ENCODE measurements around the gene DLG1. TPM values are rescaled to one million over a fixed set of nuclear protein-coding genes. Genes with fewer than 3 reads are reported as not detected.

DLG1 gene
- total and polyA plus RNA-seq, 2 of the 4 experiments (the other 2 are of a cell fraction), result 21.2 to 57.7 TPM

GRCh38 chr3:197197334-197197733, 101.1 kb downstream of the DLG1 start:
- H3K36me3 ChIP-seq (ENCODE audit: control insufficient read depth, insufficient read depth, low read length), result no peaks in the 10 kb centered on the region
- H2AFZ ChIP-seq (replicated peaks; ENCODE audit: low read length, poor library complexity), result no peak overlapping the region
- H2AK9ac ChIP-seq (replicated peaks; ENCODE audit: low read depth, low read length, poor library complexity), result no peak overlapping the region
- H3K79me1 ChIP-seq (ENCODE audit: low read depth in 1 of 2, low read length in 2 of 2), result peaks cover 17 to 48% of the 10 kb centered on the region in 2 experiments
- no peak overlapping the region for H2AK5ac ChIP-seq (ENCODE audit: low read depth, low read length)
- dilution Hi-C loops (cut with HindIII; ENCODE audit: low sequenced_read_pairs, unreplicated experiment), result no loop called here
- no peak overlapping the region for H2BK20ac ChIP-seq (ENCODE audit: low read depth, low read length)
- H4K20me1 ChIP-seq (ENCODE audit: insufficient read depth, low read length), result peaks cover 23% of the 10 kb centered on the region
- H4K5ac ChIP-seq (ENCODE audit: low read depth, low read length), result no peak overlapping the region
- H3K4me3 ChIP-seq (ENCODE audit: insufficient read depth, low read depth, low read length), result no peak overlapping the region
- intact Hi-C loops (cut with micrococcal nuclease), result no loop called here
- no peak overlapping the region for H3K4me2 ChIP-seq (ENCODE audit: low read depth, low read length)
- TF ChIP-seq SMC3 (IDR thresholded peaks at IDR 0.05; ENCODE audit: low read depth, low read length), result no peak
- TF ChIP-seq, protein P1, sequence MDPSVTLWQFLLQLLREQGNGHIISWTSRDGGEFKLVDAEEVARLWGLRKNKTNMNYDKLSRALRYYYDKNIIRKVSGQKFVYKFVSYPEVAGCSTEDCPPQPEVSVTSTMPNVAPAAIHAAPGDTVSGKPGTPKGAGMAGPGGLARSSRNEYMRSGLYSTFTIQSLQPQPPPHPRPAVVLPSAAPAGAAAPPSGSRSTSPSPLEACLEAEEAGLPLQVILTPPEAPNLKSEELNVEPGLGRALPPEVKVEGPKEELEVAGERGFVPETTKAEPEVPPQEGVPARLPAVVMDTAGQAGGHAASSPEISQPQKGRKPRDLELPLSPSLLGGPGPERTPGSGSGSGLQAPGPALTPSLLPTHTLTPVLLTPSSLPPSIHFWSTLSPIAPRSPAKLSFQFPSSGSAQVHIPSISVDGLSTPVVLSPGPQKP (IDR thresholded peaks at IDR 0.05; ENCODE audit: borderline replicate concordance, low read depth, low read length), result no peak
- TF ChIP-seq MAZ (IDR thresholded peaks at IDR 0.05; ENCODE audit: borderline replicate concordance, low read depth, low read length), result no peak
- no peak for TF ChIP-seq BHLHE40 (IDR thresholded peaks at IDR 0.05; ENCODE audit: low read depth, low read length)
- no peak for TF ChIP-seq CHD1 (IDR thresholded peaks at IDR 0.05; ENCODE audit: low read depth, low read length)
- no peak for TF ChIP-seq MAFK (IDR thresholded peaks at IDR 0.05; ENCODE audit: low read depth, low read length)
- TF ChIP-seq CEBPB (IDR thresholded peaks at IDR 0.05; ENCODE audit: low read depth, low read length), result no peak
- TF ChIP-seq FOS (IDR thresholded peaks at IDR 0.05; ENCODE audit: low read depth, low read length), result no peak
- no peak overlapping the region for H4K8ac ChIP-seq (ENCODE audit: low read depth in 2 of 2, low read length in 2 of 2)
- no peak for ATAC-seq (ENCODE audit: low read depth)
- no peak overlapping the region for H3K27ac ChIP-seq (ENCODE audit: insufficient read depth, low read length)
- no peak overlapping the region for H2BK5ac ChIP-seq (ENCODE audit: low read depth, low read length, poor library complexity, severe bottlenecking)
- H3K56ac ChIP-seq (ENCODE audit: extremely low read depth, insufficient read depth, low read length), result no peak overlapping the region
- BruUV-seq (replicated peaks), result no TSS peak
- no peak overlapping the region for H3K14ac ChIP-seq (replicated peaks; ENCODE audit: low read depth, low read length)
- no peak overlapping the region for H2BK15ac ChIP-seq (ENCODE audit: low read depth, low read length)
- no peaks in the 10 kb centered on the region for H3K9me3 ChIP-seq (ENCODE audit: control insufficient read depth, insufficient read depth, low read length)
- no peak overlapping the region for H2BK120ac ChIP-seq (ENCODE audit: low read depth, low read length)
- H3K27me3 ChIP-seq (ENCODE audit: control insufficient read depth, insufficient read depth, low read length), result no peaks in the 10 kb centered on the region
- H3K4me1 ChIP-seq (ENCODE audit: control insufficient read depth, insufficient read depth, low read length), result no peaks in the 10 kb centered on the region
- in situ Hi-C loops (cut with MboI; ENCODE audit: low sequenced_read_pairs), result no loop called here
- H3K23ac ChIP-seq (ENCODE audit: low read depth, low read length), result no peak overlapping the region
- ChIA-PET CTCF (no interaction called here), POLR2A (ENCODE audit: unreplicated experiment) (no interaction called here)
- WGBS, 2 experiments (ENCODE audit: extremely low coverage in 2 of 2, insufficient read length in 1 of 2), result no CpG with 5 or more reads among the region's 2 CpGs
- H3K9me1 ChIP-seq (ENCODE audit: insufficient read depth, low read length), result no peaks in the 10 kb centered on the region; the same call in 1 of the 2 replicates
- no peak overlapping the region for H3K9ac ChIP-seq (ENCODE audit: low read depth, low read length)
- no peak overlapping the region for H3K4ac ChIP-seq (ENCODE audit: low read depth, low read length)
- H4K91ac ChIP-seq (ENCODE audit: insufficient read depth, low read depth, low read length), result no peak overlapping the region
- no peak overlapping the region for H3K18ac ChIP-seq (ENCODE audit: low read depth, low read length)
- DNase-seq, result no peak

Data from IMR-90 (cell line).